ENCODE data around the gene IGFBP2.

Gene IGFBP2

DNA sequence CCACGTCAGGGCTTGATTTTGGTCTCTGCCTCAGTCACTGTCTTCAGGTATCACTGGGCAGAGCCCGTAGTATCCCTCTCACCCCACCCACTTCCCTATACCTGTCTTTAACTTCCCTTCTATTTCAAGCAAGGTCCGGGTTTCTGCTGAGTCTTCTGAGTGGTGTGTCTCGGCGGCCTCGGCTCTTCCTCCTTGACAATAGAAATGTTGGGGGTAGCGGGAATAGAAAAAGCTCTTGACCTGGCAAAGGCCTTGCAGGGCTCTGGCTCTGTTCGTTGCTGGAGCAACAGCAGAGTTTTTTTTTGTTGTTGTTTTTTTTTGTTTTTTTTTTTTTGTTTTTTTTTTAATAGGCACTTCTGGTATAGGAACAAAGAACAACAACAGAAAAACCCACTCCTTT lies 78.1 kb downstream of the IGFBP2 start:
- no peaks in the 10 kb centered on the region for H3K9me3 ChIP-seq (ENCODE audit: severe bottlenecking)
- no peaks in the 10 kb centered on the region for H3K36me3 ChIP-seq
- no peak overlapping the region for H3K27ac ChIP-seq
- H3K27me3 ChIP-seq (ENCODE audit: insufficient read depth, low read depth, severe bottlenecking): no peaks in the 10 kb centered on the region
- TF ChIP-seq, protein P1, sequence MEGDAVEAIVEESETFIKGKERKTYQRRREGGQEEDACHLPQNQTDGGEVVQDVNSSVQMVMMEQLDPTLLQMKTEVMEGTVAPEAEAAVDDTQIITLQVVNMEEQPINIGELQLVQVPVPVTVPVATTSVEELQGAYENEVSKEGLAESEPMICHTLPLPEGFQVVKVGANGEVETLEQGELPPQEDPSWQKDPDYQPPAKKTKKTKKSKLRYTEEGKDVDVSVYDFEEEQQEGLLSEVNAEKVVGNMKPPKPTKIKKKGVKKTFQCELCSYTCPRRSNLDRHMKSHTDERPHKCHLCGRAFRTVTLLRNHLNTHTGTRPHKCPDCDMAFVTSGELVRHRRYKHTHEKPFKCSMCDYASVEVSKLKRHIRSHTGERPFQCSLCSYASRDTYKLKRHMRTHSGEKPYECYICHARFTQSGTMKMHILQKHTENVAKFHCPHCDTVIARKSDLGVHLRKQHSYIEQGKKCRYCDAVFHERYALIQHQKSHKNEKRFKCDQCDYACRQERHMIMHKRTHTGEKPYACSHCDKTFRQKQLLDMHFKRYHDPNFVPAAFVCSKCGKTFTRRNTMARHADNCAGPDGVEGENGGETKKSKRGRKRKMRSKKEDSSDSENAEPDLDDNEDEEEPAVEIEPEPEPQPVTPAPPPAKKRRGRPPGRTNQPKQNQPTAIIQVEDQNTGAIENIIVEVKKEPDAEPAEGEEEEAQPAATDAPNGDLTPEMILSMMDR (IDR thresholded peaks at IDR 0.05; ENCODE audit: low read depth, low read length): no peak
- DNase-seq: no peak
- H3K4me3 ChIP-seq (ENCODE audit: low read depth, low read length): no peak overlapping the region

DNA sequence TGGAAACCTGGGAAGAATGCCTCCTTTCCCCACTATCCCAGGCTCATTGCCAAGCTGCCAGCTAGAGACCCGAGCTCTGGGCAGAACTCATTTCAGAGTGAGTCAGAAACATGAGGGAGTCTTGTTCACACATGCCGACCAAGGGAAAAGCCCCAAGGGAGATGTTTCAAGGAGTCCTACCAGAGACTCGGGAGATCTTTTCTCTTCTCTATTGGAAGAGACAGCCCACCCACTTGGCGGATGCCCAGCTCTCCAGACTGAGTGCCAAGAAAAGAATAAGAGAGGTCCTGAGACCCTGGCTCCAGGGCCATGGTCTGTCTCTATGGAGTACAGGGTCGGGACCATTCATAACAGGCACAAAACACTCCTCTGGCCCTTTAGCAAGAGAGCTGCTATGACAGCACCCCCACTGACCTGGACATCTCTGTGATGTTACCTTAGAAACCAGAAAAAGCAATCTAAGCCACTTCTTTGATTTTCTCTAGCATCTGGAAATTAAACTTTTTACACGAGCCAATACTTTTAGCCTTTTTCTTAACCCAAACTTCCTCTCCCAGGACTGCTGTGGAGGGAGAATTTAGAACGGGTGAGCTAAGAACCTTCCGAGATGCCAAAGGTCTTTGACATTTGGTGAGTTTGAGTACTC lies 80.6 kb downstream of the IGFBP2 start:
- Histone ChIP-seq H3K27ac (no peak overlapping the region), H3K27me3 (ENCODE audit: insufficient read depth, low read depth, severe bottlenecking) (no peaks in the 10 kb centered on the region), H3K4me3 (ENCODE audit: low read depth, low read length) (no peak overlapping the region), H3K36me3 (no peaks in the 10 kb centered on the region), H3K9me3 (ENCODE audit: severe bottlenecking) (no peaks in the 10 kb centered on the region)
- DNase-seq: no peak
- TF ChIP-seq, protein P1 (IDR thresholded peaks at IDR 0.05; ENCODE audit: low read depth, low read length): no peak

Data from WERI-Rb-1 (cell line).